Vagina (tissue), 2 donors: ENCODE results near the gene C11orf42.
"Not testable (repeated sequence)": the region's sequence is repeated elsewhere in the genome, so short reads cannot be mapped to it uniquely, and the experiment has no call there.

Source experiments
- CTCF ChIP-seq, 3 experiments: fragments of 450-650 bp in 2 of 3; fragments of 200-600 bp in 1 of 3; sonication (generic) in 1 of 3; IDR thresholded peaks; one replicate each; pipeline ENCODE4 v1.5.1; 2017 to 2019; ENCODE audit warnings: antibody characterized with exemption in 3 of 3, mild to moderate bottlenecking in 2 of 3, moderate library complexity in 2 of 3
- POLR2A ChIP-seq, 2 donors: fragments of 450-650 bp; IDR thresholded peaks; one replicate each; pipeline ENCODE4 v1.6.1; 2017; ENCODE audit warnings: antibody characterized with exemption in 2 of 2, mild to moderate bottlenecking in 2 of 2, moderate library complexity in 2 of 2
- POLR2AphosphoS5 ChIP-seq, 2 donors: sonication (generic); formaldehyde crosslinking; IDR thresholded peaks; one replicate each; pipeline ENCODE4 v1.9.0; 2017; ENCODE audit warnings: antibody characterized with exemption in 2 of 2, mild to moderate bottlenecking in 2 of 2, low read depth in 1 of 2; ENCODE audit not compliant: insufficient read depth in 1 of 2

- not testable (repeated sequence) for TF ChIP-seq CTCF (IDR thresholded peaks at IDR 0.05); POLR2A (IDR thresholded peaks at IDR 0.05); POLR2AphosphoS5 (IDR thresholded peaks at IDR 0.05; ENCODE audit: insufficient read depth in 1 of 2, low read depth in 1 of 2)
These were observed 43.5 kb downstream of the C11orf42 start for GRCh38 chr11:6248897-6249296.
